ENCODE data around the gene PHLPP1. TPM values are rescaled to one million over a fixed set of nuclear protein-coding genes. Genes with fewer than 3 reads are reported as not detected.
A peak's percentile ranks its signal among the peaks of the same experiment; 100 is the strongest.

PHLPP1 gene
- total RNA-seq, 1 donor from 2014 or later, result 18.0 TPM

- no peak overlapping the region for H3K4me3 Mint-ChIP-seq (ENCODE audit: low read depth)
- H3K27me3 Mint-ChIP-seq, result no peaks in the 10 kb centered on the region
- no peaks in the 10 kb centered on the region for H3K36me3 Mint-ChIP-seq (ENCODE audit: insufficient read depth)
- no peak overlapping the region for H3K27ac Mint-ChIP-seq
- no peak for TF ChIP-seq CTCF (IDR thresholded peaks at IDR 0.05; ENCODE audit: unreplicated experiment)
- H3K4me1 Mint-ChIP-seq (ENCODE audit: low read depth), result peaks cover 19% of the 10 kb centered on the region
- DNase-seq (ENCODE audit: low spot score, unreplicated experiment), result no peak
- H3K9me3 Mint-ChIP-seq (ENCODE audit: low read depth), result no peaks in the 10 kb centered on the region
These were observed 71.3 kb downstream of the PHLPP1 start for GRCh38 chr18:62786689-62787088.

- Mint-ChIP-seq H3K9me3 (ENCODE audit: low read depth) (no peaks in the 10 kb centered on the region), H3K27ac (no peak overlapping the region), H3K36me3 (ENCODE audit: insufficient read depth) (no peaks in the 10 kb centered on the region), H3K4me1 (ENCODE audit: low read depth) (peaks cover 20% of the 10 kb centered on the region), H3K27me3 (no peaks in the 10 kb centered on the region), H3K4me3 (ENCODE audit: low read depth) (no peak overlapping the region)
- TF ChIP-seq CTCF (IDR thresholded peaks at IDR 0.05; ENCODE audit: unreplicated experiment), result no peak
- no peak for DNase-seq (ENCODE audit: low spot score, unreplicated experiment)
These were observed 72.8 kb downstream of the PHLPP1 start for GRCh38 chr18:62788111-62788510.

GRCh38 chr18:62788876-62789275, 73.5 kb downstream of the PHLPP1 start:
- TF ChIP-seq CTCF (IDR thresholded peaks at IDR 0.05; ENCODE audit: unreplicated experiment), result no peak
- DNase-seq (ENCODE audit: low spot score, unreplicated experiment), result no peak
- H3K27ac Mint-ChIP-seq, result no peak overlapping the region
- no peaks in the 10 kb centered on the region for H3K27me3 Mint-ChIP-seq
- no peaks in the 10 kb centered on the region for H3K9me3 Mint-ChIP-seq (ENCODE audit: low read depth)
- peaks cover 20% of the 10 kb centered on the region for H3K4me1 Mint-ChIP-seq (ENCODE audit: low read depth)
- no peaks in the 10 kb centered on the region for H3K36me3 Mint-ChIP-seq (ENCODE audit: insufficient read depth)
- H3K4me3 Mint-ChIP-seq (ENCODE audit: low read depth), result no peak overlapping the region

GRCh38 chr18:62790871-62791772, 75.8 kb downstream of the PHLPP1 start:
- Mint-ChIP-seq H3K27me3 (no peaks in the 10 kb centered on the region), H3K9me3 (ENCODE audit: low read depth) (no peaks in the 10 kb centered on the region), H3K4me1 (ENCODE audit: low read depth) (peaks cover 23% of the 10 kb centered on the region), H3K4me3 (ENCODE audit: low read depth) (no peak overlapping the region), H3K36me3 (ENCODE audit: insufficient read depth) (no peaks in the 10 kb centered on the region), H3K27ac (peak overlapping the region; percentile 4)
- DNase-seq (ENCODE audit: low spot score, unreplicated experiment), result no peak
- TF ChIP-seq CTCF (IDR thresholded peaks at IDR 0.05; ENCODE audit: unreplicated experiment), result no peak

GRCh38 chr18:62792016-62792415, 76.7 kb downstream of the PHLPP1 start:
- H3K27ac Mint-ChIP-seq, result no peak overlapping the region
- H3K36me3 Mint-ChIP-seq (ENCODE audit: insufficient read depth), result no peaks in the 10 kb centered on the region
- no peak overlapping the region for H3K4me3 Mint-ChIP-seq (ENCODE audit: low read depth)
- H3K4me1 Mint-ChIP-seq (ENCODE audit: low read depth), result peaks cover 28% of the 10 kb centered on the region
- no peak for DNase-seq (ENCODE audit: low spot score, unreplicated experiment)
- no peaks in the 10 kb centered on the region for H3K27me3 Mint-ChIP-seq
- H3K9me3 Mint-ChIP-seq (ENCODE audit: low read depth), result no peaks in the 10 kb centered on the region
- TF ChIP-seq CTCF (IDR thresholded peaks at IDR 0.05; ENCODE audit: unreplicated experiment), result no peak
